ENCODE results near the gene RPS23. TPM values are rescaled to one million over a fixed set of nuclear protein-coding genes. Genes with fewer than 3 reads are reported as not detected.
"Not testable (repeated sequence)": the region's sequence is repeated elsewhere in the genome, so short reads cannot be mapped to it uniquely, and the experiment has no call there.

Gene RPS23
- total and polyA plus RNA-seq, 2 experiments from 2014 or later = 936 to 1,581 TPM

- H3K9me3 ChIP-seq (ENCODE audit: low read depth) = no peaks in the 10 kb centered on the region
- H3K4me1 ChIP-seq (ENCODE audit: insufficient read depth) = peaks cover 14% of the 10 kb centered on the region
- H3K27ac ChIP-seq = no peak overlapping the region
- peaks cover 37% of the 10 kb centered on the region for H3F3A ChIP-seq (ENCODE audit: insufficient read depth)
- H3K4me2 ChIP-seq (ENCODE audit: unreplicated experiment) = no peak overlapping the region
- TF ChIP-seq EZH2phosphoT487 (IDR thresholded peaks at IDR 0.05; ENCODE audit: insufficient read depth, low read depth) = no peak
- no peak for TF ChIP-seq EZH2 (IDR thresholded peaks at IDR 0.05; ENCODE audit: insufficient read depth, poor library complexity, severe bottlenecking)
- no peak overlapping the region for H3K4me3 ChIP-seq
- no peaks in the 10 kb centered on the region for H4K20me1 ChIP-seq (ENCODE audit: insufficient read depth)
- H3K9ac ChIP-seq = no peak overlapping the region
- peaks cover 46% of the 10 kb centered on the region for H3K79me2 ChIP-seq (ENCODE audit: insufficient read depth)
- H2AFZ ChIP-seq = no peak overlapping the region
- in situ Hi-C loops (cut with MboI) = no loop called here
- no peaks in the 10 kb centered on the region for H3K9me2 ChIP-seq (ENCODE audit: insufficient read depth)
- H3K27me3 ChIP-seq (replicated peaks; ENCODE audit: insufficient read depth) = no peaks in the 10 kb centered on the region
- DNase-seq = no peak
- WGBS, 2 experiments (ENCODE audit: low coverage in 1 of 2, low lambda C conversion rate in 2 of 2, missing lambda C conversion rate in 2 of 2) = 85 to 91% methylated on average over 25 to 31 of the region's 31 CpGs
- peaks cover 24% of the 10 kb centered on the region for H3K36me3 ChIP-seq (ENCODE audit: low read depth)
Observed at GRCh38 chr5:82274343-82275211, 3.6 kb downstream of the RPS23 start.

- H4K20me1 ChIP-seq (ENCODE audit: insufficient read depth); H3K27me3 ChIP-seq (replicated peaks; ENCODE audit: insufficient read depth); H2AFZ ChIP-seq; H3K4me3 ChIP-seq; H3K9me3 ChIP-seq (ENCODE audit: low read depth); in situ Hi-C loops (cut with MboI); H3K27ac ChIP-seq; H3K4me2 ChIP-seq (ENCODE audit: unreplicated experiment); H3K9me2 ChIP-seq (ENCODE audit: insufficient read depth); DNase-seq; H3K9ac ChIP-seq: not testable (repeated sequence)
- H3K36me3 ChIP-seq (ENCODE audit: low read depth) = peaks cover 24% of the 10 kb centered on the region
- 51 to 72% methylated on average over 4 of the region's 4 CpGs for WGBS, 2 experiments (ENCODE audit: low coverage in 1 of 2, low lambda C conversion rate in 2 of 2, missing lambda C conversion rate in 2 of 2)
- peaks cover 14% of the 10 kb centered on the region for H3K4me1 ChIP-seq (ENCODE audit: insufficient read depth)
- H3F3A ChIP-seq (ENCODE audit: insufficient read depth) = peaks cover 37% of the 10 kb centered on the region
- H3K79me2 ChIP-seq (ENCODE audit: insufficient read depth) = peaks cover 45% of the 10 kb centered on the region
Observed at GRCh38 chr5:82273426-82273825, 4.7 kb downstream of the RPS23 start.

DNA sequence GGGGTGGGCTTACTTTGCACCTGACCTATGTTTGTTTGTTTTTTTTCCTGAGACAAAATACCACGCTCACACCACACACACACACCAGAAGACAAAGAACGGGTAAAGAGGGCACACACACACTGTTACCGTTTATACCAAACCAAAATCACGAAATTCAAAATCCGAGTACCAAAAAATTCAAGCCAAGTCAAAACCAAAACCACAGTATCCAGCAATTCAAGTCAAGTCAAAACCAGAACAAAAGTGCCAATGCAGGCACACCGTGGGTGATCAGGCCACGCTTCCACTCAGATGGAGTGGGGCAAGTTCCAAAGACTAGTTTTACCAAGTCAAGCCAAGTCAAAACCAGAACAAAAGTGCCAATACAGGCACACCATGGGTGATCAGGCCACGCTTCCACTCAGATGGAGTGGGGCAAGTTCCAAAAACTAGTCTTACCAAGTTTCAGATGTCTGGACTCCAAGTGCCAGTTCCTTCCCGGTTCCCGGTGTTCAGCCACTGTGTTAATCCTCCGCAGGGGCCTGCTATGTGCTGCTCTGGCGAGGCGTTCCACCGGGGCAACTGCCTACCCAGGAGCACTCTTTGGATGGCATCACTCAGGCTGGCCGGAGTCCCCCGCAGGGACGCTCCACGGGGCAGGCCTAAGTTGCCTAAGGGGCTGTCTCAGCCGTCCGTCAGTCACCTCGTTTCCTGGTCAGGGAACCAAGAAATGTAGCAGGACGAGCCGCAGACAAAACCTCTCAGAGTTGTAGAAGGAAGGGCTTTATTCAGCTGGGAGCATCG lies 5.4 kb downstream of the RPS23 start:
- H3K27me3 ChIP-seq (replicated peaks; ENCODE audit: insufficient read depth); H3K9me2 ChIP-seq (ENCODE audit: insufficient read depth); H2AFZ ChIP-seq; H3K4me3 ChIP-seq; in situ Hi-C loops (cut with MboI); H3K27ac ChIP-seq; H3K9me3 ChIP-seq (ENCODE audit: low read depth); H3K4me2 ChIP-seq (ENCODE audit: unreplicated experiment); H4K20me1 ChIP-seq (ENCODE audit: insufficient read depth); DNase-seq; H3K9ac ChIP-seq: not testable (repeated sequence)
- Histone ChIP-seq H3K79me2 (ENCODE audit: insufficient read depth) (peaks cover 39% of the 10 kb centered on the region), H3K4me1 (ENCODE audit: insufficient read depth) (peaks cover 14% of the 10 kb centered on the region), H3F3A (ENCODE audit: insufficient read depth) (peaks cover 37% of the 10 kb centered on the region), H3K36me3 (ENCODE audit: low read depth) (peaks cover 27% of the 10 kb centered on the region)
- WGBS, 2 experiments (ENCODE audit: low coverage in 1 of 2, low lambda C conversion rate in 2 of 2, missing lambda C conversion rate in 2 of 2) = 90 to 93% methylated on average over 21 to 24 of the region's 24 CpGs

DNA sequence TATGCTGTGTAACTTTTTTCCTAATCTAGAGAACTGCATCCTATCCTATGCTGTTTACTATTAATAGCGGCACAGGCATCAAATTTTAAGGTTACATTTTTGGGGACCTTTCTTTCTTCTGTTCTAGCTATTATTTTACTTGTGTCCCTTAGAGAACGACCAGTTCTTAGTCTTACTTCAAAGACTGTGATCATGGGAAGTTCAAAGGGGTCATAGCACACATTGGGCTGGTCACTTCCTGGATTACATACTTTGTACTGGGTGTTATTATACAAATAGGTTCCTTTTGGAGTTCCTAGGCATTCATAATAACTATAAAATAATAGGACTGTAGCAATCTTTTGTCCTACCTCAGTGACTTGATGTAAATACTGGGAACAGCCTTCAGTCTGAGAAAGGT lies 8.8 kb downstream of the RPS23 start:
- H3F3A ChIP-seq (ENCODE audit: insufficient read depth) = peaks cover 14% of the 10 kb centered on the region
- H3K4me1 ChIP-seq (ENCODE audit: insufficient read depth); H3K36me3 ChIP-seq (ENCODE audit: low read depth); DNase-seq; H3K9me2 ChIP-seq (ENCODE audit: insufficient read depth); H3K9me3 ChIP-seq (ENCODE audit: low read depth); H3K9ac ChIP-seq; H3K27ac ChIP-seq; H3K79me2 ChIP-seq (ENCODE audit: insufficient read depth); H2AFZ ChIP-seq; H3K27me3 ChIP-seq (replicated peaks; ENCODE audit: insufficient read depth); H4K20me1 ChIP-seq (ENCODE audit: insufficient read depth); H3K4me2 ChIP-seq (ENCODE audit: unreplicated experiment); in situ Hi-C loops (cut with MboI); H3K4me3 ChIP-seq: not testable (repeated sequence)
- 77 to 80% methylated on average over 2 of the region's 2 CpGs for WGBS, 2 experiments (ENCODE audit: low coverage in 1 of 2, low lambda C conversion rate in 2 of 2, missing lambda C conversion rate in 2 of 2)

DNA sequence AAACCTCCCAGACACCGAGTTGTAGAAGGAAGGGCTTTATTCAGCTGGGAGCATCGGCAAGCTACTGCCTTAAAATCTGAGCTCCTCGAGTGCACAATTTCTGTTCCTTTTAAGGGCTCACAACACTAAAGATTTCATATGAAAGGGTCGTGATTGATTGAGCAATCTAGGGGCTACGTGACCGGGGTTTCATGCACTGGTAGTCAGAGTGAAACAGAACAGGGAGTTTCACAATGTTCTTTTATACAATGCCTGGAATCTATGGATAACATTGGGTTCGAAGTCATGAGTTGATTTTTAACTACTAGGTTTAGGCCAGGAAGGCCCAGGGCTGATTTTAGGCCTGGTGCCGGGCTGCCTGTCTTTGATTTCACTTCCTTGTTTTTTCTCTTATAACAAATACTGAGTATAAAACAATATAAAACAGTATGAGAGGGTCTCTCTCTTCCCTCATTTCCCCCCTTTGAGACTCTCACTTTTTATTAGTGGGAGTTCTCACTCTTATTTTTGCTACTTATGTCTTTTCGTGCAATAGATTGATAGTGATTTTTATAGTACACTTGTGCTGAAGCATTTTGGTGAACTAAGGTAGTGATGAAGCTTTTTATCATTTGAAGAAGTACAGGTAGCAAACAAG lies 10.7 kb downstream of the RPS23 start:
- DNase-seq; H3K27ac ChIP-seq; H3K4me1 ChIP-seq (ENCODE audit: insufficient read depth); H3K9me2 ChIP-seq (ENCODE audit: insufficient read depth); H3K27me3 ChIP-seq (replicated peaks; ENCODE audit: insufficient read depth); H3K4me3 ChIP-seq; H3K36me3 ChIP-seq (ENCODE audit: low read depth); H3K9ac ChIP-seq; in situ Hi-C loops (cut with MboI); H4K20me1 ChIP-seq (ENCODE audit: insufficient read depth); H3F3A ChIP-seq (ENCODE audit: insufficient read depth); H3K9me3 ChIP-seq (ENCODE audit: low read depth); H3K79me2 ChIP-seq (ENCODE audit: insufficient read depth); H2AFZ ChIP-seq; H3K4me2 ChIP-seq (ENCODE audit: unreplicated experiment): not testable (repeated sequence)
- 92 to 97% methylated on average over 9 of the region's 9 CpGs for WGBS, 2 experiments (ENCODE audit: low coverage in 1 of 2, low lambda C conversion rate in 2 of 2, missing lambda C conversion rate in 2 of 2)

Measured in GM23248 (cell line).